Sigmoid colon (tissue), 7 donors: ENCODE measurements around the gene FAM3D. TPM values are rescaled to one million over a fixed set of nuclear protein-coding genes. Genes with fewer than 3 reads are reported as not detected.

Experiments used
- DNase-seq: peaks from one replicate; pipeline ENCODE4 v3.0.0-alpha.2; 2019
- H3K27ac ChIP-seq, 4 donors: fragments of 200-600 bp; sonication (generic); one replicate each; pipeline ENCODE4 v1.5.1; 2016 to 2019; ENCODE audit warnings: mild to moderate bottlenecking in 1 of 4
- H3K27me3 ChIP-seq, 3 donors: fragments of 200-600 bp; sonication (generic); one replicate each; pipeline ENCODE4 v1.5.1; 2019; ENCODE audit warnings: mild to moderate bottlenecking in 1 of 3
- H3K36me3 ChIP-seq, 4 donors: fragments of 200-600 bp; sonication (generic); one replicate each; pipeline ENCODE4 v1.5.1; 2016 to 2019
- H3K4me1 ChIP-seq, 4 donors: fragments of 200-600 bp; sonication (generic); one replicate each; pipeline ENCODE4 v1.5.1; 2017 to 2019
- H3K4me3 ChIP-seq, 4 donors: fragments of 200-600 bp; sonication (generic); one replicate each; pipeline ENCODE4 v1.5.1; 2017 to 2019; ENCODE audit warnings: mild to moderate bottlenecking in 2 of 4, moderate library complexity in 1 of 4
- H3K9me3 ChIP-seq, 4 donors: fragments of 200-600 bp in 3 of 4; sonication (generic) in 3 of 4; one replicate each; pipeline versions ENCODE4 v1.5.1 to v1.6.1; 2013 to 2019
- EP300 ChIP-seq, 4 donors: sonication (generic); formaldehyde crosslinking; IDR thresholded peaks; one replicate each; pipeline ENCODE4 v1.6.1; 2017; ENCODE audit warnings: antibody characterized with exemption in 4 of 4
- POLR2A ChIP-seq, 2 donors: fragments of 450-650 bp; IDR thresholded peaks; one replicate each; pipeline ENCODE4 v1.6.1; 2016; ENCODE audit warnings: antibody characterized with exemption in 2 of 2, mild to moderate bottlenecking in 2 of 2, moderate library complexity in 2 of 2
- POLR2AphosphoS5 ChIP-seq, 4 donors: sonication (generic); formaldehyde crosslinking; IDR thresholded peaks; one replicate each; pipeline ENCODE4 v1.6.1; 2017; ENCODE audit warnings: antibody characterized with exemption in 4 of 4
- WGBS, 2 donors: extraction: QIAGEN DNeasy Blood & Tissue Kit; methylation state at CpG; one replicate each; pipeline ENCODE4 v1.1.7; 2013; 5-methylcytosine and 5-hydroxymethylcytosine counted together
- intact Hi-C: fragments of 100-400 bp; cut with DNase I; formaldehyde crosslinking; loops from one replicate; pipeline ENCODE4 v1.15.1; 2023
- polyA plus RNA-seq, 3 donors: library from polyadenylated mRNA; stranded (reverse); fragments of 200-250 nt; gene quantifications; one replicate each; pipeline ENCODE4 v1.2.3, GENCODE V29; 2013
- total RNA-seq, 4 donors: library from RNA; depleted of rRNA; stranded (reverse); fragments of >200 nt; gene quantifications; one replicate each; pipeline ENCODE4 v1.1.0, GENCODE V29; 2016
- TF ChIP-seq, protein P1 (sequence below), 4 experiments: fragments of 450-650 bp in 3 of 4; fragments of 200-600 bp in 1 of 4; IDR thresholded peaks; one replicate each; pipeline ENCODE4 v1.5.1; 2016 to 2019; ENCODE audit warnings: antibody characterized with exemption in 4 of 4, mild to moderate bottlenecking in 3 of 4, moderate library complexity in 2 of 4
- donor health status: healthy with polysubstance abuse.
- donor health status: Bipolar disorder and iron deficiency.
- donor health status: healthy.

Gene FAM3D
- total and polyA plus RNA-seq, 7 donors: 0.36 to 477 (median 215) TPM; not detected in 2

DNA sequence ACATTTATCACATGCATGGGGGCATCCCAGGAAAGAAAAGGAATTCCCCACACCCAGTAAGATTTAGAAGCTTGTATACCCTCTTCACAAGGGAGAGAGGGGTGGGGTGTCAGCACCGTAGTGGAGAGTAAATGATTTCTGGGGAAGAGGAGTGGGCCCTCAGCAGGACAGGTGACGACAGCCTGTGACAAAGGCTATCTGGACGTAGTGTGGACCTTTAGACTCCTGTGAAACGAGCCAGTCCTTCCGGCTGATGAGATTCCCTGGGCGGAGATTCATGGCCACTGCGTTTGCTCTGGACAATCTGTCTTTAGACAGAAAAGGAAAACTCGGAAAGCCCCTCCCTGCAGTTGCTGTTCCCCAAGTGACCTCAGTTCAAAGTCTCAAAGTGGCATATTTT is 1.7 kb upstream of the FAM3D start:
- TF ChIP-seq, protein P1, sequence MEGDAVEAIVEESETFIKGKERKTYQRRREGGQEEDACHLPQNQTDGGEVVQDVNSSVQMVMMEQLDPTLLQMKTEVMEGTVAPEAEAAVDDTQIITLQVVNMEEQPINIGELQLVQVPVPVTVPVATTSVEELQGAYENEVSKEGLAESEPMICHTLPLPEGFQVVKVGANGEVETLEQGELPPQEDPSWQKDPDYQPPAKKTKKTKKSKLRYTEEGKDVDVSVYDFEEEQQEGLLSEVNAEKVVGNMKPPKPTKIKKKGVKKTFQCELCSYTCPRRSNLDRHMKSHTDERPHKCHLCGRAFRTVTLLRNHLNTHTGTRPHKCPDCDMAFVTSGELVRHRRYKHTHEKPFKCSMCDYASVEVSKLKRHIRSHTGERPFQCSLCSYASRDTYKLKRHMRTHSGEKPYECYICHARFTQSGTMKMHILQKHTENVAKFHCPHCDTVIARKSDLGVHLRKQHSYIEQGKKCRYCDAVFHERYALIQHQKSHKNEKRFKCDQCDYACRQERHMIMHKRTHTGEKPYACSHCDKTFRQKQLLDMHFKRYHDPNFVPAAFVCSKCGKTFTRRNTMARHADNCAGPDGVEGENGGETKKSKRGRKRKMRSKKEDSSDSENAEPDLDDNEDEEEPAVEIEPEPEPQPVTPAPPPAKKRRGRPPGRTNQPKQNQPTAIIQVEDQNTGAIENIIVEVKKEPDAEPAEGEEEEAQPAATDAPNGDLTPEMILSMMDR (IDR thresholded peaks at IDR 0.05): no peak
- TF ChIP-seq POLR2A (IDR thresholded peaks at IDR 0.05) (peak in 1 of 2 donors; percentile 34), POLR2AphosphoS5 (IDR thresholded peaks at IDR 0.05) (no peak)
- WGBS, 2 donors: 15 to 64% methylated on average over 8 of the region's 8 CpGs
- Histone ChIP-seq H3K4me1 (no peaks in the 10 kb centered on the region), H3K9me3 (no peaks in the 10 kb centered on the region), H3K27me3 (no peaks in the 10 kb centered on the region), H3K36me3 (no peaks in the 10 kb centered on the region), H3K27ac (no peak overlapping the region), H3K4me3 (no peak overlapping the region)
- intact Hi-C loops: no loop called here
- DNase-seq: no peak

GRCh38 chr3:58667704-58668103 is 1.1 kb upstream of the FAM3D start:
- peak overlapping the region in 1 of 4 donors; percentile 35 for H3K27ac ChIP-seq
- no peak for DNase-seq
- intact Hi-C loops: no loop called here

DNA sequence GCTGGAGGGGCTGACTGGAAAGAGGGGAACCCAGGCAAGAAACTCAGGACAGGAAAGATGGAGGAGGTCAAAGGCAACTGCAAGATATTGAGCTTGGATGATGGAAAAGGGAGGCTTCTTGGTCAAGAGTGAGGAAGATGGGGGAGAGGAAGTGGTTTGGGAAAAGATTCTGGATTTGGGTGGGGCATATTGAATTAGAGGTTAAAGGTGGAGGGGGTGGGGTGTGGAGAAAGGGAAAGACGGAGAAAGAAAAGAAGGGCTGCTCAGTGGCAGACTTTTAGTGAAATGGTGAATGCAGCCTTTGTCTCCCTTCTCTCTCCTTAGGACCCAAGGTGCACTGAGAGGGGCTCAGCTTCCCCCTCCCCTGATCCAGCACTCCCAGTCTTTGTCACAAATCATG is 655 bp upstream of the FAM3D start:
- no peak for TF ChIP-seq EP300 (IDR thresholded peaks at IDR 0.05)
- no peak for TF ChIP-seq POLR2AphosphoS5 (IDR thresholded peaks at IDR 0.05)
- TF ChIP-seq POLR2A (IDR thresholded peaks at IDR 0.05): no peak
- TF ChIP-seq, protein P1 (IDR thresholded peaks at IDR 0.05): no peak
- Histone ChIP-seq H3K4me1 (no peaks in the 10 kb centered on the region), H3K4me3 (no peak overlapping the region), H3K36me3 (no peaks in the 10 kb centered on the region), H3K27ac (peak overlapping the region in 1 of 4 donors; percentile 35), H3K27me3 (no peaks in the 10 kb centered on the region), H3K9me3 (no peaks in the 10 kb centered on the region)
- no peak for DNase-seq
- WGBS, 2 donors: 24 to 68% methylated on average over 1 of the region's 1 CpG
- intact Hi-C loops: no loop called here

More at GRCh38 chr3:58667704-58668103, 1.1 kb upstream of the FAM3D start:
- no peak overlapping the region for H3K4me3 ChIP-seq
- no peaks in the 10 kb centered on the region for H3K4me1 ChIP-seq
- H3K9me3 ChIP-seq: no peaks in the 10 kb centered on the region
- H3K27me3 ChIP-seq: no peaks in the 10 kb centered on the region
- no peaks in the 10 kb centered on the region for H3K36me3 ChIP-seq
- WGBS, 2 donors: 30 to 61% methylated on average over 6 of the region's 6 CpGs
- no peak for TF ChIP-seq POLR2AphosphoS5 (IDR thresholded peaks at IDR 0.05)
- TF ChIP-seq POLR2A (IDR thresholded peaks at IDR 0.05): no peak
- no peak for TF ChIP-seq EP300 (IDR thresholded peaks at IDR 0.05)
- TF ChIP-seq, protein P1 (IDR thresholded peaks at IDR 0.05): no peak

DNA sequence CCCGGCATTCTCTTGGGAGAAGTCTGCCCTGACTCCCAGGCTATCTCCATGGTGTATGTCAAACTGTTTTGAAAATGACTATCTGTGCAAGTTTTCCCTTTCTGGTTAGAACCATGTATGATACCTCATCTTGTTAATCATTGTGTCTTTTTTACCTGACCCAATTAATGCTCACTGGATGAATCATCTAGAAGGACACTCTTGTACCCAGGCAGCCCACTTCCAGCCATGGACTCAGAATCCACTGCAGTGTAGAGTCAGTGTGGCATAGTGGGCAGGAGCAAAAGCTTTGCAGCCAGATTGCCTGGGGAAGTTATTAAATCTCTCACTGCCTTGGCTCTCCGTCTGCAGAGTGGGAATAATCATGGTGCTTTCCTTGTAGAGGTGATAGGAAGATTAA is 1.2 kb downstream of the FAM3D start:
- Histone ChIP-seq H3K9me3 (no peaks in the 10 kb centered on the region), H3K4me3 (peak overlapping the region in 1 of 4 donors; percentile 9), H3K4me1 (no peaks in the 10 kb centered on the region), H3K27ac (no peak overlapping the region), H3K27me3 (no peaks in the 10 kb centered on the region), H3K36me3 (no peaks in the 10 kb centered on the region)
- 19 to 61% methylated on average over 2 of the region's 2 CpGs for WGBS, 2 donors
- intact Hi-C loops: no loop called here
- DNase-seq: peak; percentile 6
- TF ChIP-seq POLR2A (IDR thresholded peaks at IDR 0.05): no peak
- TF ChIP-seq, protein P1 (IDR thresholded peaks at IDR 0.05): no peak

DNA sequence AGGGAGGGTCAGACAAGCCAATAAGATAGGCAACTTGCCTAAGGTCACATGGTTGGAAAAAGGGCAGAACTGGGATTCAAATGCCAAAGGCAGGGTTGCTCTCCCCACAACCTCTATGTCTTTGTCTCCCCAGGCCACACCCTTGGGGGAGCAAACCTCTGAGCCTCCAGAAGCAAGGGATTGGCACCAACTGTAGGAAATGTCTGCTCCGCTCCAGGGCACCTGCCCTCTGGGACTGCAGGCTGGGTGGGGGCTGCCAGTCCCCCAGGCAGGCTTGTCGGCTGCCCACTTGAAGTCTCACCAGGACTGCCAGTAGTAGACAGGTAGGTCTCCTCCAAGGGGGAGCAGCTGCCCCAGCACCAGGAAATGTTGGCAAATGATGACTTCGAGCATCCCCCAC is 2.0 kb downstream of the FAM3D start:
- Histone ChIP-seq H3K4me1 (no peaks in the 10 kb centered on the region), H3K4me3 (no peak overlapping the region), H3K36me3 (no peaks in the 10 kb centered on the region), H3K27ac (no peak overlapping the region), H3K27me3 (no peaks in the 10 kb centered on the region), H3K9me3 (no peaks in the 10 kb centered on the region)
- WGBS, 2 donors: 20 to 65% methylated on average over 3 of the region's 3 CpGs
- intact Hi-C loops: no loop called here
- no peak for DNase-seq
- TF ChIP-seq, protein P1 (IDR thresholded peaks at IDR 0.05): no peak
- no peak for TF ChIP-seq POLR2AphosphoS5 (IDR thresholded peaks at IDR 0.05)
